H1 (cell line): ENCODE data around the gene ZBTB38. TPM values are rescaled to one million over a fixed set of nuclear protein-coding genes. Genes with fewer than 3 reads are reported as not detected.

Experiments
- CHD1 ChIP-seq: IDR thresholded peaks from 2 replicates; pipeline ENCODE4 v1.6.1; 2012; ENCODE audit warnings: low read depth, low read length, improper control_type of control experiment
- CREB1 ChIP-seq: IDR thresholded peaks from 2 replicates; pipeline ENCODE4 v1.6.1; 2012; ENCODE audit warnings: inconsistent platforms
- EP300 ChIP-seq, 2 experiments: IDR thresholded peaks; 1 replicate in 1 of 2; 2 replicates in 1 of 2; pipeline ENCODE4 v1.6.1; 2011 to 2012; ENCODE audit warnings: low read depth in 2 of 2, low read length in 2 of 2, mild to moderate bottlenecking in 2 of 2, borderline replicate concordance in 1 of 2, inconsistent platforms in 1 of 2, moderate library complexity in 1 of 2
- MAFK ChIP-seq: IDR thresholded peaks from 2 replicates; pipeline ENCODE4 v1.6.1; 2012; ENCODE audit warnings: low read depth, mild to moderate bottlenecking, improper control_type of control experiment, low read length
- RAD21 ChIP-seq, 2 experiments: IDR thresholded peaks in 1 of 2; conservative IDR thresholded peaks in 1 of 2; 2 replicates each; pipeline ENCODE4 v1.6.1; 2011; ENCODE audit warnings: low read depth in 2 of 2, low read length in 2 of 2, improper control_type of control experiment in 1 of 2, inconsistent platforms in 1 of 2, mild to moderate bottlenecking in 1 of 2, moderate library complexity in 1 of 2
- RBBP5 ChIP-seq: IDR thresholded peaks from 2 replicates; pipeline ENCODE4 v1.7.1; 2012; ENCODE audit warnings: low read depth, mild to moderate bottlenecking, inconsistent platforms, low read length, moderate library complexity, borderline replicate concordance
- SP1 ChIP-seq: IDR thresholded peaks from 2 replicates; pipeline ENCODE4 v1.6.1; 2011; ENCODE audit warnings: low read depth, low read length
- ZNF274 ChIP-seq: IDR thresholded peaks from 2 replicates; pipeline ENCODE4 v1.7.0; 2012; ENCODE audit warnings: low read length, borderline replicate concordance; ENCODE audit errors: extremely low read depth
- polyA plus RNA-seq, 7 experiments: library from polyadenylated mRNA; depleted of rRNA in 3 of 7; stranded (reverse) in 5 of 7; unstranded in 2 of 7; fragments of >200 nt in 5 of 7; fragments of 200-250 nt in 2 of 7; gene quantifications; 1 replicate in 5 of 7; 2 replicates in 1 of 7; 4 replicates in 1 of 7; pipeline versions ENCODE4 v1.2.1 to v1.2.3, GENCODE V29; 2011 to 2013; ENCODE audit warnings: missing spikeins in 2 of 7, mixed read lengths in 2 of 7
- total RNA-seq: library from RNA; stranded (reverse); fragmentation: NEBNext Ultra II Directional; extraction: Animal tissue kit (Norgen Biotek cat#: 25700); gene quantifications from 2 replicates; pipeline ENCODE4 v1.2.1, GENCODE V29; 2021

Gene ZBTB38
- total and polyA plus RNA-seq, 2 of the 8 experiments (the other 6 are each of a cell fraction or from before 2014, with no cell fraction given): 4.4 to 10.5 TPM

DNA sequence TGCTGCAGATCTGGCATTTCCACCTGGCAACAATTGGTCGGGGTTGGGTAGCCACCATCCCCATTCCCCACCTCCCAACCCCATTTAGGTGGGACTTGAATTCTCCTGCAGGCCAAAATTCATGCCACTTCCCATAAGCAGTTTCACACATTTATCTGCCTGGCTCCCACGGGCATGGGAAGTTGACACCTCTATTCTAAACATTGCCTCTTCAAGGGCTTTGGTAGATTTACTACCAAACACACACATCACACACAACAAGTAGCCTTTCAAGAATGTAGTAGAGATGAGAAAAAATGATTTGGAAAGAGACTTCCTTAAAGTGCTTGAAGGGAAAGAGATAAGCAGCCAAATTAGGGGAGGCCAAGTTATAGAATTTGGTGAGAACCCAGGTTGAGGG is 30.9 kb downstream of the ZBTB38 start (continued):
- no peak for TF ChIP-seq ZNF274
- TF ChIP-seq RAD21 (IDR thresholded peaks at IDR 0.05 in 1 of 2, conservative IDR thresholded peaks at IDR 0.05 in 1 of 2; ENCODE audit: low read depth in 2 of 2, low read length in 2 of 2): no peak
- TF ChIP-seq RBBP5: no peak
- TF ChIP-seq MAFK: no peak
- TF ChIP-seq SP1: no peak
- TF ChIP-seq EP300 (IDR thresholded peaks at IDR 0.05; ENCODE audit: borderline replicate concordance in 1 of 2, low read depth in 2 of 2, low read length in 2 of 2): no peak
- no peak for TF ChIP-seq CHD1
- TF ChIP-seq CREB1: no peak
